ENCODE measurements around the gene TMEM132E.

The TMEM132E gene

GRCh38 chr17:34675143-34675542, 95.8 kb downstream of the TMEM132E start:
- H2AFZ ChIP-seq (ENCODE audit: low read depth) = no peak overlapping the region
- H3K4me1 ChIP-seq (ENCODE audit: low read depth, poor library complexity, severe bottlenecking) = no peaks in the 10 kb centered on the region
- no peaks in the 10 kb centered on the region for H3K79me2 ChIP-seq (ENCODE audit: insufficient read depth, low read depth)
- no peak overlapping the region for H3K9ac ChIP-seq
- H3K4me3 ChIP-seq (IDR thresholded peaks at IDR 0.05; ENCODE audit: insufficient read depth, low read depth, low read length) = no peak overlapping the region
- H3K36me3 ChIP-seq (ENCODE audit: insufficient read depth) = no peaks in the 10 kb centered on the region
- no peaks in the 10 kb centered on the region for H4K20me1 ChIP-seq (ENCODE audit: insufficient read depth)
- no peak overlapping the region for H3K4me2 ChIP-seq
- no peaks in the 10 kb centered on the region for H3K27me3 ChIP-seq (ENCODE audit: insufficient read depth, low read depth)
- TF ChIP-seq CTCF (conservative IDR thresholded peaks at IDR 0.05; ENCODE audit: low read depth, low read length) = no peak
- H3K27ac ChIP-seq = no peak overlapping the region

- no peak overlapping the region for H3K4me2 ChIP-seq
- H3K27ac ChIP-seq = no peak overlapping the region
Observed at GRCh38 chr17:34675605-34676004, 96.2 kb downstream of the TMEM132E start.

GRCh38 chr17:34680151-34680550, 100.8 kb downstream of the TMEM132E start:
- Histone ChIP-seq H3K9ac (no peak overlapping the region), H3K79me2 (ENCODE audit: insufficient read depth, low read depth) (no peaks in the 10 kb centered on the region), H3K4me2 (no peak overlapping the region), H3K4me3 (IDR thresholded peaks at IDR 0.05; ENCODE audit: insufficient read depth, low read depth, low read length) (no peak overlapping the region), H3K27me3 (ENCODE audit: insufficient read depth, low read depth) (no peaks in the 10 kb centered on the region), H3K4me1 (ENCODE audit: low read depth, poor library complexity, severe bottlenecking) (no peaks in the 10 kb centered on the region), H3K36me3 (ENCODE audit: insufficient read depth) (no peaks in the 10 kb centered on the region), H4K20me1 (ENCODE audit: insufficient read depth) (no peaks in the 10 kb centered on the region), H2AFZ (ENCODE audit: low read depth) (no peak overlapping the region), H3K27ac (no peak overlapping the region)
- no peak for TF ChIP-seq CTCF (conservative IDR thresholded peaks at IDR 0.05; ENCODE audit: low read depth, low read length)

More at GRCh38 chr17:34675605-34676004, 96.2 kb downstream of the TMEM132E start:
- H3K4me1 ChIP-seq (ENCODE audit: low read depth, poor library complexity, severe bottlenecking) = no peaks in the 10 kb centered on the region
- no peaks in the 10 kb centered on the region for H3K27me3 ChIP-seq (ENCODE audit: insufficient read depth, low read depth)
- no peaks in the 10 kb centered on the region for H3K36me3 ChIP-seq (ENCODE audit: insufficient read depth)
- H3K4me3 ChIP-seq (IDR thresholded peaks at IDR 0.05; ENCODE audit: insufficient read depth, low read depth, low read length) = no peak overlapping the region
- no peaks in the 10 kb centered on the region for H3K79me2 ChIP-seq (ENCODE audit: insufficient read depth, low read depth)
- no peak overlapping the region for H3K9ac ChIP-seq
- H4K20me1 ChIP-seq (ENCODE audit: insufficient read depth) = no peaks in the 10 kb centered on the region
- no peak for TF ChIP-seq CTCF (conservative IDR thresholded peaks at IDR 0.05; ENCODE audit: low read depth, low read length)
- no peak overlapping the region for H2AFZ ChIP-seq (ENCODE audit: low read depth)

- Histone ChIP-seq H3K36me3 (ENCODE audit: insufficient read depth) (no peaks in the 10 kb centered on the region), H3K79me2 (ENCODE audit: insufficient read depth, low read depth) (no peaks in the 10 kb centered on the region), H3K4me1 (ENCODE audit: low read depth, poor library complexity, severe bottlenecking) (no peaks in the 10 kb centered on the region), H3K4me3 (IDR thresholded peaks at IDR 0.05; ENCODE audit: insufficient read depth, low read depth, low read length) (no peak overlapping the region), H2AFZ (ENCODE audit: low read depth) (no peak overlapping the region), H3K9ac (no peak overlapping the region), H3K27ac (no peak overlapping the region), H3K4me2 (no peak overlapping the region), H4K20me1 (ENCODE audit: insufficient read depth) (no peaks in the 10 kb centered on the region), H3K27me3 (ENCODE audit: insufficient read depth, low read depth) (no peaks in the 10 kb centered on the region)
- TF ChIP-seq CTCF (conservative IDR thresholded peaks at IDR 0.05; ENCODE audit: low read depth, low read length) = no peak
Observed at GRCh38 chr17:34682305-34682704, 102.9 kb downstream of the TMEM132E start.
